ENCODE data around the gene FHIT. TPM values are rescaled to one million over a fixed set of nuclear protein-coding genes. Genes with fewer than 3 reads are reported as not detected.

The FHIT gene
- total RNA-seq, 4 donors from 2014 or later = 7.5 to 20.1 (median 13.5) TPM

DNA sequence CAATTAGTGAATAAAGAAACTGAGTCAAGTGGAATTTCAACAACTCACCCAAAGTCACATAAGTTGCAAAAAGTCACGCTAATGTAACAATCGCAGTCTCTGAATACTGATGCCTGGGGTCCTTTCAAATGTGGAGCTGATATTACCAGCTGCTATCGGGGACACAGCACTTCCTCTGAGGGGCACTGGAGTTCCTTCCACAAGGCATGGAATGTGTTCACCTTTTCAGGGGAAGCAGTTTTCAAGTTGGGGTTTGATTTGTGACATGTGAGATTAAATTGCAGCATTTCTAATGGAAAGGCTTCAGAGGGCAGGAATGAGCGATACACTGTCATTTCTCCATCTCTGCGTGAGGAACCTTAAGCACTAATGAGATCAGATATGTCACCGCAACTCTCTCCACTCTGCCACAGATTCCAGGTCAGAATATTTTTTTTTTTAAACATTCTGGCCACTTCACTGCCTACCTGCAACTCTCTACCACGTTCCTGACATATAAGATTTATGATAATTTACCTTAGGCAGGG is 1394.3 kb downstream of the FHIT start:
- Histone ChIP-seq H3K4me1 (peaks cover 0 to 4% (median 2%) of the 10 kb centered on the region in 4 donors), H3K27ac (no peak overlapping the region), H3K4me3 (no peak overlapping the region), H3K27me3 (no peaks in the 10 kb centered on the region), H3K9me3 (no peaks in the 10 kb centered on the region), H3K36me3 (no peaks in the 10 kb centered on the region)
- in situ Hi-C loops (cut with MboI; ENCODE audit: low pct_ligation_motif_present in 1 of 4, low pct_unique_long_range_greater_than_20kb in 1 of 4, low sequenced_read_pairs in 3 of 4) = loop anchor here (5.0 to 25.0 kb wide), 4 partner anchors 272 to 645 kb away; no protein-coding TSS in a partner anchor
- WGBS, 2 donors (ENCODE audit: low coverage in 1 of 2) = 67 to 83% methylated on average over 3 to 7 of the region's 7 CpGs
- intact Hi-C loops (cut with DNase I; ENCODE audit: low total_unique reads) = loop anchor here (10.0 kb wide), 1 partner anchor 282 kb away; no protein-coding TSS in a partner anchor
- TF ChIP-seq POLR2AphosphoS5 (IDR thresholded peaks at IDR 0.05) (no peak), EP300 (IDR thresholded peaks at IDR 0.05; ENCODE audit: low read depth) (no peak), POLR2A (IDR thresholded peaks at IDR 0.05) (no peak)
- TF ChIP-seq, protein P1, sequence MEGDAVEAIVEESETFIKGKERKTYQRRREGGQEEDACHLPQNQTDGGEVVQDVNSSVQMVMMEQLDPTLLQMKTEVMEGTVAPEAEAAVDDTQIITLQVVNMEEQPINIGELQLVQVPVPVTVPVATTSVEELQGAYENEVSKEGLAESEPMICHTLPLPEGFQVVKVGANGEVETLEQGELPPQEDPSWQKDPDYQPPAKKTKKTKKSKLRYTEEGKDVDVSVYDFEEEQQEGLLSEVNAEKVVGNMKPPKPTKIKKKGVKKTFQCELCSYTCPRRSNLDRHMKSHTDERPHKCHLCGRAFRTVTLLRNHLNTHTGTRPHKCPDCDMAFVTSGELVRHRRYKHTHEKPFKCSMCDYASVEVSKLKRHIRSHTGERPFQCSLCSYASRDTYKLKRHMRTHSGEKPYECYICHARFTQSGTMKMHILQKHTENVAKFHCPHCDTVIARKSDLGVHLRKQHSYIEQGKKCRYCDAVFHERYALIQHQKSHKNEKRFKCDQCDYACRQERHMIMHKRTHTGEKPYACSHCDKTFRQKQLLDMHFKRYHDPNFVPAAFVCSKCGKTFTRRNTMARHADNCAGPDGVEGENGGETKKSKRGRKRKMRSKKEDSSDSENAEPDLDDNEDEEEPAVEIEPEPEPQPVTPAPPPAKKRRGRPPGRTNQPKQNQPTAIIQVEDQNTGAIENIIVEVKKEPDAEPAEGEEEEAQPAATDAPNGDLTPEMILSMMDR (IDR thresholded peaks at IDR 0.05) = no peak
- DNase-seq = no peak

DNA sequence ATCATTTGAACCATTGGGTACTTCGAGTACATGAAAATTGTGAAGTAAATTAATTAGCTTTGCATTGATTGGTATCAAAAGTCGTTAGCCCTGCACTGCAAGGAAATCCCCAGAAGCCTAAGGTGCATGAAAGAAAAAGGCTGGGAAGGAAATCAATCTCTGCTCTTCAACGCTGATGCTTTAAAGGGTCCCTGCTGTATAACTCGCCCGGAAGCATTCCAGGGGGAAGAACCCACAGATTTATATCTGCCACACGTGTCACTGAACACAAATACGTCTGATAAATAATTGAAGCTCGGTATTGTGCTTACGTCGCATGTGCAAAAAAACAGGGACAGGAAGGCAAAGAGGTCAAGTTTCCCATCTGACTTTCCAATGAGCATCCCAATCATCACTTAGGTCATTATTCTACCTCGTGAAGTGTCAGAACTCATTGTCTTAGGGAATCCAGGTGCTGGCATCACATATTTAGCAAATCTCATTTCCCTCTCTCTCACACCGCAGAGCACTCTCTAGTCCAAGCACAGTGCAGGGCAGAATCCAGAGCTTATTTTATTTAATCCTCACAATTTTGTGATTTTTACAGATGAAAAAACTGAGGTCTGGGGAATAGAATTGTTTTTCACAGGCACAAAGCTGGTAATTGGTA is 1397.1 kb downstream of the FHIT start:
- in situ Hi-C loops (cut with MboI; ENCODE audit: low pct_ligation_motif_present in 1 of 4, low pct_unique_long_range_greater_than_20kb in 1 of 4, low sequenced_read_pairs in 3 of 4) = loop anchor here (10.0 to 25.0 kb wide), 3 partner anchors 269 to 642 kb away; no protein-coding TSS in a partner anchor

DNA sequence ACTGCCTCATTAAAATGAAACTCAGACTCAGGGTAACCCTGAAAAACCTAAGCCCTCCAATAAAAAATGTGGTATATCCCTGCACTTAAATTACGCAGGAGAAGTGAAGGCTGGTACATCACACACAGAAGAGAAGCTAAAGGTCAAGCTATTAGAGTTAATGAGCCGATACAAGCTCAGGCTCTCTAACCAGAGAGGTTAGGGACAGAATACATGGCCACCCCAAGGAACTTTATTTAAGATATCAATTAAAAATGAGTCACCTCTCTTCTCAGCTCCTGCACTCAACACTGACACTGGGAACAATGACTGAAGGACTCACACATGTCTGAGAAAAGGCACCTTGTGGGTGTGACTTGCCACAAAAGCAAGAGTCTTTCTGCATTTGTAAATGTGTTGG is 1400.8 kb downstream of the FHIT start:
- Histone ChIP-seq H3K36me3 (no peaks in the 10 kb centered on the region), H3K9me3 (peaks cover 0 to 8% of the 10 kb centered on the region in 2 donors), H3K27me3 (no peaks in the 10 kb centered on the region), H3K4me3 (no peak overlapping the region), H3K27ac (no peak overlapping the region), H3K4me1 (no peaks in the 10 kb centered on the region)
- intact Hi-C loops (cut with DNase I; ENCODE audit: low total_unique reads) = loop anchor here (10.0 kb wide), 1 partner anchor 276 kb away; no protein-coding TSS in a partner anchor
- no peak for DNase-seq
- TF ChIP-seq POLR2A (IDR thresholded peaks at IDR 0.05) = no peak
- TF ChIP-seq POLR2AphosphoS5 (IDR thresholded peaks at IDR 0.05) = no peak
- TF ChIP-seq, protein P1 (IDR thresholded peaks at IDR 0.05) = no peak
- TF ChIP-seq EP300 (IDR thresholded peaks at IDR 0.05; ENCODE audit: low read depth) = no peak
- in situ Hi-C loops (cut with MboI; ENCODE audit: low pct_ligation_motif_present in 1 of 4, low pct_unique_long_range_greater_than_20kb in 1 of 4, low sequenced_read_pairs in 3 of 4) = loop anchor here (10.0 to 25.0 kb wide), 3 partner anchors 266 to 638 kb away; no protein-coding TSS in a partner anchor
- WGBS, 2 donors (ENCODE audit: low coverage in 1 of 2) = 93% methylated on average over 2 of the region's 2 CpGs; no CpG with 5 or more reads in 1 of the 2 donors

More for the DNA sequence above, 1397.1 kb downstream of the FHIT start:
- intact Hi-C loops (cut with DNase I; ENCODE audit: low total_unique reads) = loop anchor here (10.0 kb wide), 1 partner anchor 279 kb away; no protein-coding TSS in a partner anchor
- no peaks in the 10 kb centered on the region for H3K27me3 ChIP-seq
- no peak overlapping the region for H3K27ac ChIP-seq
- WGBS, 2 donors (ENCODE audit: low coverage in 1 of 2) = 84% methylated on average over 9 to 12 of the region's 12 CpGs
- DNase-seq = no peak
- H3K4me1 ChIP-seq = peaks cover 0 to 4% (median 2%) of the 10 kb centered on the region in 4 donors
- H3K36me3 ChIP-seq = no peaks in the 10 kb centered on the region
- H3K4me3 ChIP-seq = no peak overlapping the region
- no peak for TF ChIP-seq EP300 (IDR thresholded peaks at IDR 0.05; ENCODE audit: low read depth)
- no peak for TF ChIP-seq POLR2AphosphoS5 (IDR thresholded peaks at IDR 0.05)
- TF ChIP-seq, protein P1 (IDR thresholded peaks at IDR 0.05) = no peak
- no peak for TF ChIP-seq POLR2A (IDR thresholded peaks at IDR 0.05)
- H3K9me3 ChIP-seq = no peaks in the 10 kb centered on the region

DNA sequence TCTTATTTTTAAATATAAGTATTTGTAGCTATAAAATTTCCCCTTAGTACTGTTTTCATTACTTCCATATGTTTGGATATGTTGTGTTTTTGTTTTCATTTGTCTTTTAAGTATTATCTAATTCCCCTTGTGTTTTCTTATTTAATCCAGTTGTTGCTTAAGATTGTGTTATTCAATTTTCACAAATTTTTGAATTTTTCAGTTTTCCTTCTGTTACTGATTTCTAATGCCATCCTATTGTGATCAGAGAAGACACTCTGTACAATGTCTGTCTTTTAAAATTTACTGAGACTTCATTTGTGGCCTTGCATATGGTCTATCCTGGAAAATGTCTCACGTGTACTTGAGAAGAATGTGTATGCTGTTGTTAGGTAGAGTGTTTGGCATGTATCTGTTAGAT is 1405.9 kb downstream of the FHIT start:
- peaks cover 0 to 8% of the 10 kb centered on the region in 2 donors for H3K9me3 ChIP-seq
- 75 to 88% methylated on average over 1 of the region's 1 CpG for WGBS, 2 donors (ENCODE audit: low coverage in 1 of 2)
- TF ChIP-seq POLR2A (IDR thresholded peaks at IDR 0.05) = no peak
- TF ChIP-seq, protein P1 (IDR thresholded peaks at IDR 0.05) = no peak
- TF ChIP-seq EP300 (IDR thresholded peaks at IDR 0.05; ENCODE audit: low read depth) = no peak
- TF ChIP-seq POLR2AphosphoS5 (IDR thresholded peaks at IDR 0.05) = no peak
- no peaks in the 10 kb centered on the region for H3K27me3 ChIP-seq
- intact Hi-C loops (cut with DNase I; ENCODE audit: low total_unique reads) (no loop called here), in situ Hi-C loops (cut with MboI; ENCODE audit: low pct_ligation_motif_present in 1 of 4, low pct_unique_long_range_greater_than_20kb in 1 of 4, low sequenced_read_pairs in 3 of 4) (no loop called here)
- H3K4me1 ChIP-seq = no peaks in the 10 kb centered on the region
- no peak overlapping the region for H3K4me3 ChIP-seq
- DNase-seq = no peak
- no peak overlapping the region for H3K27ac ChIP-seq
- H3K36me3 ChIP-seq = no peaks in the 10 kb centered on the region

Data from transverse colon (tissue), 4 donors.